CD4-positive, alpha-beta T cell treated with Interleukin-2 at 100 ng/mL for 4 hours (primary cell): ENCODE results near the gene DNMT3L.
"Not testable (repeated sequence)": the region's sequence is repeated elsewhere in the genome, so short reads cannot be mapped to it uniquely, and the experiment has no call there.

Experiments
- DNase-seq: peaks from one replicate; pipeline ENCODE4 v3.0.0-alpha.2; 2020; ENCODE audit warnings: low spot score

Gene DNMT3L

DNA sequence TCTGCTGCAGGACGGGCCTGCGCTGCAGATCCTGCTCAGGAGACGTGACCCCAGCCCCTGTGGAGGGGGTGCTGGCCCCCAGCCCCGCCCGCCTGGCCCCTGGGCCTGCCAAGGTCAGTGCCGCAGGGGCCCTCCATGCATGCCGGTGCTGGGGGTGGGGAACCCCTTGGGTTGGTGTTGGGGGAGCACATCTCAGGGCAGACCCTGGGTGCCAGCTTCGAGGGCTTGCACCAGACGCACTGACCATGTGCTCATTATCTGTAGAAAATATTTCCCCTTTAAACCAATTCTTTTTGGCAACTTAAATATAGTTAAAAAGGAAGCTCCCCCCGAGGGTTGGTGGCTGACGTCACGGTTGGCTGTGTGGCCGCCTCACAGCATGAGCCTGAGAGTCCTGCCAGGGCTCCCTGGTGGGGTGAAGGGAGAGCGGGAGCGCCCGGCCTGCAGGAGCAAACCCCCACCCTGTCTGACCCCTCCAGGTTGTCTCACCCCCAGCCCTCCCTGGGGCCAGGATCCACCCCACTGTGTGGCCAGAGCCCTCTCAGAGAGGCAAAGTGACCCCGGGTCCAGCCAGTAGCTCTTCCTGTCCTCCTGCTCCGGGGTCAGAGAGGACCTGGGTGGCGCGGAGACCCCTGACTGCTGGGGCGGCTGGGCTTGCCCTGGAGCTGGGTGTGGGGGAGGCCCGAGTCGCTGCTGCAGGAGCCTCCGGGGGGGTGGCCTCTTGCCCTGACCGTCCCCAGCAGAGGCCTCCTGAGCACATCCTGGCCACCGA lies 32.9 kb upstream of the DNMT3L start:
- DNase-seq: peak; percentile 13

DNA sequence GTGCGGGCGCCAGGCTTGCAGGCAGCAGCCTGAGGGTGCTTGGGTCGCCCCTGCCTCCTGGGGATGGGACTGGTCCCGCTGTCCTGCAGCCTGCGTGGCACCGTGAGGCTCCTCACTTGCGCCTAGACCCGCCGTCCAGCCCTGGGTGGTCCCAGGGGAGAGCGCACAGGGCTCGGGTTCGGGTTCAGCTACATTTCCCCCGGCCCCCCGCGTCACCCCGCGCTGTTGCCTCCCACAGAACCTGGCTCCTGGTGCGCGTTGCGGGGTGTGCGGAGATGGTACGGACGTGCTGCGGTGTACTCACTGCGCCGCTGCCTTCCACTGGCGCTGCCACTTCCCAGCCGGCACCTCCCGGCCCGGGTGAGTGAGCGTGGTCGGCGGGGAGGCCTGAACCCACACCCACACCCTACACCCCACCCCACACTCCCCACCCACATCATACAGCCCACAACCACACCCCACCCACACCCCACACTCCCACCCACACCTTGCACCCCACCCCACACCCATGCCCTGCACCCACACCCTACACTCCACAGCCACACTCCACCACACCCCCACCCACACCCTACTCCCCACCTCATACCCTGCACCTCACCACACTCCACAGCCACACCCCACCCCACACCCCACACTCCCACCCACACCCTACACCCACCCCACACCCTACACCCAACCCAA lies 32.0 kb upstream of the DNMT3L start:
- DNase-seq: peak; percentile 64

DNA sequence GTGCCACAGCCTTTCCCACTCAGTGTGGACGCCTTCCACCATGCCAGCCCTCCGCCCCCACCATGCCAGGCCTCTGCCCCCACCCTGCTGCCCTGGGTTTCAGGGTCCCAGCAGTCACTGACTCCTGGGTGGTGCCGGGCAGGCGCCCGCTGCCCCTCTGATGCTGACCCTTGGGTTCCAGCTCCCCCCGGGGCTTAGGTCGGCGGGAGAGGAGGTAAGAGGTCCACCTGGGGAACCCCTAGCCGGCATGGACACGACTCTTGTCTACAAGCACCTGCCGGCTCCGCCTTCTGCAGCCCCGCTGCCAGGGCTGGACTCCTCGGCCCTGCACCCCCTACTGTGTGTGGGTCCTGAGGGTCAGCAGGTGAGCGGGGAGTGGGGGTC lies 31.1 kb upstream of the DNMT3L start:
- DNase-seq: no peak

DNA sequence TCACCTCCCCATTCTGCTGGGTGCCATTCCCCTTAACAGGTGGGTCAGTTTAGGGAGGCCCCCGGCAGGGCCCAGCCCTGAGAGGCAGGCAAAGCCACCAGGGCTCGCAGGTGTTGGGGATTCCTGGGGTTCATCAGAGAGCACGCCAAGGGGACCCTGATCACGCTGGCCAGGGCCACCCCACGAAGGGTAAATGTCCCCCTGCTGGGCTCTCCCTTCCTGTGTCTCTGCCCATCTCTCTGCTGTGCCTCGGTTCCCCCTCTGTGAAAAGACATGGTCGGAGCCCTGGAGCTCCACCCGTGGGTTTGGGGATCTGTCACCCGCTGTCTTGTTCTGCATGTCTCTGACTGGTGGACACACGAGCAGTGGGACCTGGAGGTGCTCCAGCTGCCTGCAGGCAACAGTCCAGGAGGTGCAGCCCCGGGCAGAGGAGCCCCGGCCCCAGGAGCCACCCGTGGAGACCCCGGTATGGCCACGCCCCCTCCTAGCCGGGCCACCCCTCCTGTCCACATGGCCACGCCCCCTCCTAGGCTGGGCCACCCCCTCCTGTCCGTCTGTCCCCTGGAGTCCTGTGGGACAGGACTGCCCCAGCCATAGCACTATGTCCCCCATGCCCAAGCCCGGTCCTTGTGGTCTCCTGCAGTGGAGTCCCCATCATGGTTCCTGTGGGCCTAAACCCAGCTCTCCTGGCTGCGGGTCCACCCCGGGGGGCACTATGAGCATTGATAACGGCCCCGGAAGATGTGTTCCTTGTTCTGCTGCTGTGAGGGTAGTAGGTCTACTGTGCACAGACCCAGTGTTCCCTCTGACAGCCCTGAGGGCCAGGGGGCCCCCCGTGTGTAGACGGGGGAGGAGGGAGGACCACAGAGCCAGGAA lies 30.5 kb upstream of the DNMT3L start:
- DNase-seq: no peak

DNA sequence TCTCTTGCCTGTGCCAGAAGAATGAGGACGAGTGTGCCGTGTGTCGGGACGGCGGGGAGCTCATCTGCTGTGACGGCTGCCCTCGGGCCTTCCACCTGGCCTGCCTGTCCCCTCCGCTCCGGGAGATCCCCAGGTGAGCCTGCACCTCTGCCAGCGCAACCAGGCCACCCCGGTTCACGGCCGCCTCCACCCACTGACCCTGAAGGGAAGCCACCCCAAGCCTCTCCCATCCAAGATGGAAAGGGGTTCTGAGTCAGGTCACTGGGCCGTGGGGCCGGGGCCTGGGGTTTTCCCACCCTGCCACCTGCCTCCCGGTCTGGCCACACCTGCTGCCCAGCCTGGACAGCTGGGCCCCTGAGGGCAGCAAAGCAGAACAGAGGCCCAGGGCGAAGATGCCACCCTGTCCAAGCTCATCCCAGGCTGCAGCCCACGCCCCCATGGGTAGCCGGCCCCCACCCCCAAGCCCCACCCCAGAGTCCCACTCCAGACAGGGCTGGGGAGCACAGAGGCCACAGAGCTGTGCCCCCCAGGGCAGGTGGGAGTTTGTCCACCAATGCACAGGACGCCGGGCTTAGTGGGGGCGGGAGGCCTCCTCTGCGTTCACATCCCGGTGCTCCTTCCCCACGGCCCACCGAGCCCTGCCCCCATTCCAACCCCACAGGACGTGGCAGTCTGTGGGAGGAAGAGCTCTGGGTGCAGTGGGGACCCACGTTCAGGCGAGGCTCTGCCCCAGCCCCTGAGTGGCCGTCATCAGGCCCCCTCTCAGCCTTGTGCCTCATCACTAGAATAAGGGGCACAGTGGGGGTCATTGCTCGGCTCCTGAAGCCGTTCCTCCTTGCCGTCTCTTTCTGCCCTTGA lies 29.6 kb upstream of the DNMT3L start:
- no peak for DNase-seq

DNA sequence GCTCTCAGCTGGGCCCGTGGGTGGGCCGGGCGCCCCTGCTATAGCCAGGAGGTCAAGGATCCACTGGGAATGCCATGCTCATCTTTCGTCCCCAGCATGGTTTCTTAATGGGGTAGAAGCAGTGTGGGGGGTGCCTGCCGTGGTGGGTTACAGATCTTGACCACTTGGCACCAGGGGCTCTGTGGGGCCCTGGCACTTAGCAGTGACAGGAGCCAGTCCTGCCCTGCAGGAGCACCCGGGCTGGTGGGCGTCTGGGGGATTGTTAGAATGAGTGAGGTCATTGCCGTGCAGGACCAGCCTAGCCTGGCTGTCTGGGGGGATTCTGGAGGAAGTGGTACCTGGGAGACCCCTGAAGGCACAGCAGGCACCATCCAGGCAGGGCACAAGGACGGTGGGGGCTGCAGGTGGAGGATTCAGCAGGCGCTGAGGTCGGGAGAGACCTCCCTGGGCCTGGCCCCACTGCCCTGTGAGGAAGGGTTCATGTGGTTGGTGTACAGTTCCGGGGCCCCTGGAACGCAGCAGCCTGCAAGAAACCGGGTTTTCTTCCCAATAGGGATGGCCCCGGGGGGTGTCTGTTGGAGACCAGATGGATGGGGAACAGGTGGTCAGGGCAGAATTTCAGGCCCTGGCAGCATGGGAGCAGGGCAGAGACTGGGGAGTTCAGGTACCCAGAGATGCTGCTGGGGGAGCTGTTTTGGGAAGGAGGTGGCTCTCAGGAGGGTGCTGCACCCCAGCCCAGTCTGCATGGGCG lies 28.8 kb upstream of the DNMT3L start:
- DNase-seq: no peak

DNA sequence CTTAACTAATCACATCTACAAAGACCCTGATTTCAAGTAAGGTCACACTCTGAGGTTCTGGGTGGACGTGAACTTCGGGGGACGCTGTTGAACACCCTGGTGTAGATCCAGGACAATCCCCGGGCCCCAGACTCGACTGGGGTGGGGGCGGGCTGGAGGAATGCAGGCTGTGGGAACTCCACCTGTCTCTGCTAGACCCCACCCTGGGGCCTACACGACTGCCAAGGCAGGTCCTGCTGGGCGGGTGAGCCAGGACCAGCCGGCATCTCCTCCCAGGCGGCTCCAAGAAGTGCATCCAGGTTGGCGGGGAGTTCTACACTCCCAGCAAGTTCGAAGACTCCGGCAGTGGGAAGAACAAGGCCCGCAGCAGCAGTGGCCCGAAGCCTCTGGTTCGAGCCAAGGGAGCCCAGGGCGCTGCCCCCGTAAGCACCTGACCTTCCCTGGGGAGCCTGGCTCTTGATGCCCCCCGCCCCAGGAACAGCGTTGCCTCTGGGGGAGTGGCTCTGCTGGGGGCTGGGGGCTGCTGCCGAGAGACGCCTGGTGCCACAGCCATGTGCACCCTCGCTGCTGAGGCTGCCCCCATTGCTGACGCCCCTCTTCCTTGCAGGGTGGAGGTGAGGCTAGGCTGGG lies 27.8 kb upstream of the DNMT3L start:
- no peak for DNase-seq

DNA sequence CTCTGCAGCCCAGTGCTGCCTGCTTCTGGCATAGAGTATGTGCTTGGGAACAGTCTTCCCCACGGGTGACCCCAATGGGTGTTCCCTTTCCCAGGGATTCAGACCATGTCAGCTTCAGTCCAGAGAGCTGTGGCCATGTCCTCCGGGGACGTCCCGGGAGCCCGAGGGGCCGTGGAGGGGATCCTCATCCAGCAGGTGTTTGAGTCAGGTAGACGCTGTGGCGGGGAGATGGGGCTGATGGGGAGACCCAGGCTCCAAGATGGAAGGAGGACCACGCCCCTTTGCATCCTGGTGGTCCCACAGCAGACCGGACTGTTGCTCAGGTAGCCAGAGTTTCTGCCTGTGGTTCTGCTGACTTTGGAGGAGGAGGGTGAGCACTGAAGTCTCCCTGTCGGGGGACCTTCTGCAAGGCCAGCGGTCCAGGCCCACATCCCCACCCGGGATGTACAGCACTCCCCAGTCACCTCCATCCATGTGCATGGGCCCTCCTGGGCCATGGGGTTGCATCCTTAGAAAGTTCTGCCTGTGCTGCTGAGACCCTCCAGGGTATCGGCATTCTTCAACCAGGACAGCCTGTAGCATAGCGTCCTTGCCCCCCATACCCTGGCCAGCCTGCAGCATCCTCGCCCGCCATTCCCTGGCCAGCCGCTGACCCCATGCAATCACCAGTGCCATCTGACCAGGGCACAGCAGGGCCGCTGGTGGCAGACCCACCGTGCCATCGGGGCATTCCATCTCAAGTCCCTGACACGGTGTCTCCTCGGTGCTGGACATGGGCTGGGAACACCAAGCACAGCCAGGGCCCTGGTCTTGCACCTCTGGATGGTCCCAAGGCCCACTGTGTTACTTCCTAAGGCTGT lies 26.8 kb upstream of the DNMT3L start:
- no peak for DNase-seq

DNA sequence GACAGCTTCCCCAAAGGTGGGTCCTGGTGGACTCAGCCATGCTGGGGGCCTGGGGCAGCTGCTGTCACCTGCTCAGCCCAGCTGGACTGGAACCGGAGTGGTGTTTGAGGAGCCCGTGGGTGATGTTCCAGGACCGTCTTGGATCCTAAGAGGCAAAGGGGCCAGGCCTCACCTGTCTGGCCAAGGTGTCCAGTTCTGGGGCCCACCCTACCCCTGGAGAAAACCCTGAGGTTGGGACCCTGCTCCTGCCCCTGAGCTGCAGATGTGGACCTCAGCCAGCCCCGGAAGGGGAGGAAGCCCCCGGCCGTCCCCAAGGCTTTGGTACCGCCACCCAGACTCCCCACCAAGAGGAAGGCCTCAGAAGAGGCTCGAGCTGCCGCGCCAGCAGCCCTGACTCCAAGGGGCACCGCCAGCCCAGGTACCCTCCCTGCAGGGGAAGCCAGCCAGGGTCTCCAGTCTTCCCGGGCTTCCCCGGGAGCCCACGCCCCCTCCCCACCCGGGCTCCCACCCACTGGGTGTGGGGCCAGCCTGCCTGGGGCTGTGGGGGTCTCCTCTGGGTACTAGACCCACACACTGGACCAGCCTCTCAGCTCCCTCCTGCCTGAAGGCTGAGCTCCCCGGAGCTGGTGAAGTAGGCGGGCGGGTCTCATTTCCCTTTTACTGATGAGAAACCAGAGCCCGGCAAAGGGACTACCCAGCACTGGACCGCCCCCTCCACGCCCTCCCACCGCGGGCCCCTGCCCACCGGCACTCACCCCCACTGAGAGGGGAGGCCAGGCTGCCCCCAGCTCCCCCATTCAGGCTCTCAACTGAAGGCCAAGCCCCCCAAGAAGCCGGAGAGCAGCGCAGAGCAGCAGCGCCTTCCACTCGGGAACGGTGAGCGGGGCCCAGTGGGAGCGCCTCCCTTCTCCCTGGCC lies 25.3 kb upstream of the DNMT3L start:
- DNase-seq: no peak

DNA sequence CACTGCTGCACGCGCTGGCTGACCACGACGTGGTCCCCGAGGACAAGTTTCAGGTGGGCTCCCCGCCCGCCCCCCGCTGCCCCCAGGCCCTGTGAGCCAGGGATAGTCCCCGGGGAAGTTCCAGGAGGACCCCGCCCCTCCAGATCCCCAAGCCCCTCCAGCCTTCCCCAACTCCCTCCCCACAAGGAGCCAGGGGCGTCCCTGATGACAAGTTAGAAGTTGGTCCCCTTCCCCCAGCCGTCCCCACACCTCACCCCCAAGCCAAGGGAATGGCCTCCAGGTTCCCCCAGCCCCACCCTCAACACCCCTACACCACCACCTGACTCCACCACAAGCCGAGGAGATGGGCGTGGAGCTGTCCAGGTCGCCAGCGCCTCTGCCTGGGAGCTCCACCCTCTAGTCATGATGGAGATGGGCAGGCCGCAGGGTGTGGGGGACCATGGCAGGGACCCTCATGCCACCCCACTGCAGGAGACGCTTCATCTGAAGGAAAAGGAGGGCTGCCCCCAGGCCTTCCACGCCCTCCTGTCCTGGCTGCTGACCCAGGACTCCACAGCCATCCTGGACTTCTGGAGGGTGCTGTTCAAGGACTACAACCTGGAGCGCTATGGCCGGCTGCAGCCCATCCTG lies 24.5 kb upstream of the DNMT3L start:
- DNase-seq: no peak

DNA sequence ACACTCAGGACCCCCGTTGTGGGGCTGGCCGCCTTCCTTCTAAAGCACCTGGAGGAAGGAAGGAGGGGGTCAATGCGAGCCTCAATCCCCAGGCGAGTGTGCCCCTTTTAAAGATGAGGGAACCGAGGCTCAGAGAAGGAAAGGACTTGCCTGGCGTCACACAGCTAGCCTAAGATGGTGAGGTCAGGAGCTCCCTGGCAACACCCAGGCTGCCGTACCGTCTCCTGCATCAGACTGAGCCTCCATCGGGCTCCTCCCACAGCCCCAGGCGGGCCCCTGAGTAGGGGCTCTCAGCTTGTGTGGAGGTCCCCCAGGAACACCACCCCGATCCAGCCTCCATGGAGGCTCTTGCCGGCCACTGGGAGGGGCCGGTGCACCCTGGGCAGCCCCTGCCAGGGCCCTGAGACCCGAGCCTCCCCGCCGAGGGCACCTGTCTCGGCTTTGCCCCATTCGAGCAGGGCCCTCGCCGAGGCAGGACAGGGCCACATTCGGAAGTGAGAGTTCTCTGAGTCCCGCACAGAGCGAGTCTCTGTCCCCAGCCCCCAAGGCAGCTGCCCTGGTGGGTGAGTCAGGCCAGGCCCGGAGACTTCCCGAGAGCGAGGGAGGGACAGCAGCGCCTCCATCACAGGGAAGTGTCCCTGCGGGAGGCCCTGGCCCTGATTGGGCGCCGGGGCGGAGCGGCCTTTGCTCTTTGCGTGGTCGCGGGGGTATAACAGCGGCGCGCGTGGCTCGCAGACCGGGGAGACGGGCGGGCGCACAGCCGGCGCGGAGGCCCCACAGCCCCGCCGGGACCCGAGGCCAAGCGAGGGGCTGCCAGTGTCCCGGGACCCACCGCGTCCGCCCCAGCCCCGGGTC lies 23.7 kb upstream of the DNMT3L start, which contains the start of gene AIRE:
Gene AIRE (plus strand): TSS at position 739 of the 855 bp plus-strand sequence. CDS start 131 bp downstream, outside the sequence.
- DNase-seq: no peak

DNA sequence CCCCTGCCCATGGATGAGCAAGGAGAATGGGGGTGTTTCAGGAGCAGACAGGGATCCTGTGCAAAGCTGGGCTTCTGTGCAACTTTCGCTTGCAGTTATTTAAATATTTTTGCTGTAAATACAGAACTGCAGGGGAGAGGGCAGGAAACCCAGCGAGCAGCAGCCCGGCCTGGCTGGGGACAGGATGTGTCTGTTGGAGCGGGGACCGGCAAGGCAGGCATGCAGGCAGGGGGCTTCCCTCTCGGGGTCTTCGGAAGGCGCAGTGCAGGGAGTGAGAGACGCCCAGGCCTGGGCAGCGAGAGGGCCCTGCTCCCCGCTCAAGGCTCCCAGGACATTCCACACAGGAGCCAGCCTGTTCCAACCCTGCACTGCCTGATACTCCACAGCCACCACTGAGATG lies 22.3 kb upstream of the DNMT3L start:
- no peak for DNase-seq

DNA sequence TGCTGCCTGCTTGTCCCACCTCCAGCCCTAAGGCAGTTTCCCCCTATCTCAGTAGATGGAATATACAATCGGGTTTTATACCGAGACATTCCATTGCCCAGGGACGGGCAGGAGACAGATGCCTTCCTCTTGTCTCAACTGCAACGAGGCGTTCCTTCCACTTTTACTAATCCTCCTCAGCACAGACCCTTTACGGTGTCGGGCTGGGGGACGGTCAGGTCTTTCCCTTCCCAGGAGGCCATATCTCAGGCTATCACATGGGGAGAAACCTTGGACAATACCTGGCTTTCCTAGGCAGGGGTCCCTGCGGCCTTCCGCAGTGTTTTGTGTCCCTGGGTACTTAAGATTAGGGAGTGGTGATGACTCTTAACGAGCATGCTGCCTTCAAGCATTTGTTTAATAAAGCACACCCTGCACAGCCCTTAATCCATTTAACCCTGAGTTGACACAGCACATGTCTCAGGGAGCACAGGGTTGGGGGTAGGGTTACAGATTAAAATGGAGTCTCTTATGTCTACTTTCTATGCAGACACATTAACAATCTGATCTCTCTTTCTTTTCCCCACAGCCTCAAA lies 21.6 kb upstream of the DNMT3L start:
- DNase-seq: not testable (repeated sequence)

DNA sequence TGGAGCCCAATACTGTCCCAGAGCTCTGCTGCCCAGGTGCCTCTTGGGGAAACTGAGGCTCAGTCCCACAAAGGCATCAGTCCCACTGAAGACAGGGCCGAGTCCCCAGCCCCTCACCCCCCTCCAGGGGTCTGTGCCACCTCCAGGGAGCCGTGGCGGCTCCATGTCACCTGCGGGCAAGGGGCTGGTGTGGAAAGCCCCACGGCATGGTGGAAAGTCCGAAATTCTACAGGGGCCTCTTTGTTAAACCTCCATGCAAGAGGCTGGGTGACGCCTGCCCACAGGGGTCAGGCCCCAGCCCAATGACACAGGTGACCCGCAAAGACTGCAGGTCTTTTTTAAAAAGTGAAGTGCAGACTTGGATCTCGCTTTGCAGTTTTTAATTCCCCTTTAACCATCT lies 20.7 kb upstream of the DNMT3L start:
- DNase-seq: no peak

DNA sequence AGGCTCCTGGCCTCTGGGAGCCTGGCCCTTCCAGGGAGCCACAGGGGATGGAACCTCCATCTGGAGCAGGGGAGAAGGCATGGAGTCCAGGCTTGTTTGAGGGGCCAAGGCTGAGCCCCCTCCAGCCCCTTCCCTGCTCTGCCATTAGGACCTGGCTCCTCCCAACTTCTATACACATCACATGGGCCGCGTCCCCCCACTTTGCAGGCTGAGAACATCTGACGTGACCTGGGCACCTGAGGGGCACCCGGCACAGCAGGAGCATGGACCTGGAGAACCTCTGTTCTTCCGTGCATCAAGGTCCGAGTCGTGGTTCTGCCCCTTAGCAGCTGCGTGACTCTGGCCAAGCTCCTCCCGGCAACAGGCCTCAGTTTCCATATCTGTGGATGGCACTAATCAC lies 20.1 kb upstream of the DNMT3L start:
- no peak for DNase-seq
